WTC11 (cell line): Measurements from ENCODE around the gene KLC1.

Experiments
- FOXJ3 ChIP-seq: sonication (generic); formaldehyde crosslinking; IDR thresholded peaks from 2 replicates; pipeline ENCODE4 v1.9.0; 2021; ENCODE audit warnings: missing genetic modification reagents, mild to moderate bottlenecking, borderline replicate concordance
- KAT7 ChIP-seq: sonication (generic); formaldehyde crosslinking; IDR thresholded peaks from 2 replicates; pipeline ENCODE4 v1.8.1; 2023; ENCODE audit warnings: missing genetic modification reagents, mild to moderate bottlenecking, borderline replicate concordance
- SP1 ChIP-seq: sonication (generic); formaldehyde crosslinking; conservative IDR thresholded peaks from 2 replicates; pipeline ENCODE4 v1.8.1; 2022; ENCODE audit warnings: missing genetic modification reagents
- TCF7 ChIP-seq: sonication (generic); formaldehyde crosslinking; IDR thresholded peaks from 2 replicates; pipeline ENCODE4 v1.8.0; 2022; ENCODE audit warnings: mild to moderate bottlenecking, low read depth, missing genetic modification reagents, moderate library complexity
- TEAD1 ChIP-seq: sonication (generic); formaldehyde crosslinking; IDR thresholded peaks from 2 replicates; pipeline ENCODE4 v1.8.0; 2022; ENCODE audit warnings: mild to moderate bottlenecking, missing genetic modification reagents
- ZNF121 ChIP-seq: sonication (generic); formaldehyde crosslinking; IDR thresholded peaks from 2 replicates; pipeline ENCODE4 v1.8.0; 2023; ENCODE audit warnings: missing genetic modification reagents
- TF ChIP-seq, protein P1 (sequence below): fragments of 200-600 bp; IDR thresholded peaks from 2 replicates; pipeline ENCODE4 v1.8.0; 2022; ENCODE audit warnings: antibody characterized with exemption

DNA sequence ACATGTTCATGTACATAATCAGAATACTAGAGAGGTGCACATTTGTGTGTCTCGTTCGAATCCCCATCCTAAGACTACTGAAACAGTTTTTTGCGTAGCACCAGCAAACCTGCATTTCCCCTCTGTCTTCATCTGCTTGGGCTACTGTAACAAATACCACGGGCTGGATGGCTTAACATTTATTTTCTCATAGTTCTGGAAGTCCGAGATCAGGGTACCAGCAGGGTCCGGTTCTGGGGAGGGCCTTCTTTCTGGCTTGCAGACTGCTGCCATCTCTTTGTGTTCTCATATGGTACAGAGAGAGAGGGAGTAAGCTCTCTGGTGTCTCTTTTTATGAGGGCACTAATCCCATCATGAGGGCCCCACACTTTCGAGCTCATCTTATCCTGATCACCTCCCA, 30.6 kb downstream of the KLC1 start:
- TF ChIP-seq, protein P1, sequence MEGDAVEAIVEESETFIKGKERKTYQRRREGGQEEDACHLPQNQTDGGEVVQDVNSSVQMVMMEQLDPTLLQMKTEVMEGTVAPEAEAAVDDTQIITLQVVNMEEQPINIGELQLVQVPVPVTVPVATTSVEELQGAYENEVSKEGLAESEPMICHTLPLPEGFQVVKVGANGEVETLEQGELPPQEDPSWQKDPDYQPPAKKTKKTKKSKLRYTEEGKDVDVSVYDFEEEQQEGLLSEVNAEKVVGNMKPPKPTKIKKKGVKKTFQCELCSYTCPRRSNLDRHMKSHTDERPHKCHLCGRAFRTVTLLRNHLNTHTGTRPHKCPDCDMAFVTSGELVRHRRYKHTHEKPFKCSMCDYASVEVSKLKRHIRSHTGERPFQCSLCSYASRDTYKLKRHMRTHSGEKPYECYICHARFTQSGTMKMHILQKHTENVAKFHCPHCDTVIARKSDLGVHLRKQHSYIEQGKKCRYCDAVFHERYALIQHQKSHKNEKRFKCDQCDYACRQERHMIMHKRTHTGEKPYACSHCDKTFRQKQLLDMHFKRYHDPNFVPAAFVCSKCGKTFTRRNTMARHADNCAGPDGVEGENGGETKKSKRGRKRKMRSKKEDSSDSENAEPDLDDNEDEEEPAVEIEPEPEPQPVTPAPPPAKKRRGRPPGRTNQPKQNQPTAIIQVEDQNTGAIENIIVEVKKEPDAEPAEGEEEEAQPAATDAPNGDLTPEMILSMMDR: no peak
- TF ChIP-seq TEAD1 (CRISPR knock-in tag): no peak
- TF ChIP-seq SP1 (CRISPR knock-in tag): no peak
- no peak for TF ChIP-seq ZNF121 (CRISPR knock-in tag)
- no peak for TF ChIP-seq KAT7 (CRISPR knock-in tag)
- TF ChIP-seq TCF7 (CRISPR knock-in tag): no peak
- TF ChIP-seq FOXJ3 (CRISPR knock-in tag): no peak
